Measurements from ENCODE around the gene RPS19. TPM values are rescaled to one million over a fixed set of nuclear protein-coding genes. Genes with fewer than 3 reads are reported as not detected.

The RPS19 gene
- total RNA-seq, 4 donors from 2014 or later = 653 to 927 (median 891) TPM

DNA sequence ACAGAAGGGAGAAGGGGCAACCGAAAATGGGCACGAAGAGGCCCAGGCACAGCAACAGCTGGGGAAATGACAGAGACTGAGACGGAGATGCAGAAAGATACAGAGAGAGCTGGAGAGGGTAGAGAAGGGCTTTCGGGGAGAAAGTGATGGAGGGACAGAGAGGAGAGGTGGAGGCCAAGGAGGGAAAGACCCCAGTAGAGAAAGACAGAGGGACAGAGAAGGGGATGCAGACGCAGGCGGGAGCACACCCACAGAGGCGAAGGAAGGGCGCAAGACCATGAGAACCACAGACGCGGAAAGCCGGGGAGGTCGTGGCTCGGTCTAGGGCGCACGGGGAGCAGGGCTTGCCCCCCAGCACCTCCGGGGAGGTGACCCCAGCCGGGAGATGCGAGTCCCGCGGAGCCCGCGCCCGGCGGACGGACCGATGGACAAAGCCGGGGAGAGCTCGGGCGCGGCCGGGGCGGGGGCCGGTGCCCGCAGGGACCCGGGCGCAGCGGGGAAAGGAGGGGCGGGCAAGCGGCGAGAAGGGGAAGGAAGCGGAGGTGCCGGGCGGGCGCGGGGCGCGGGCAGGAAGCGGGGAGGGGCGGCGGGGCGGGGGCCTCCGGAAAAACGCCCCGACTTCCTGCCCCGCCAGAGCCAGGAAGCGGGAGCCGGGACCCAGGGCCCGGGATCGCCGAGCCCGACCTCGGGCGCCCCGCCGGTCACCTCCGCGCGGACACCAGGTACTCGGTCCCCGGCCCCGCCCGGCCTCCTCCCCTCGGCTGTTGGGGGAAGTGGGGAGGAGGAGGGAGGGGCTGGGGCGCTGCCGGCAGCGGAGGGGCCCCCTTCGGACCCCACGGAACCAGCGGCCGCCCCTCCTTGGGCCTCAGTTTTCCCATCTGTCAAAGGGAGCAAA is 22.8 kb downstream of the RPS19 start, which contains the start of gene ARHGEF1:
ARHGEF1 (plus strand) TSS at position 617 of the 895 bp plus-strand sequence. CDS start 4,899 bp downstream, outside the sequence.
- no peak for TF ChIP-seq CTCF (IDR thresholded peaks at IDR 0.05; ENCODE audit: low read depth)

- no peak for TF ChIP-seq CTCF (IDR thresholded peaks at IDR 0.05; ENCODE audit: low read depth)
Measured at GRCh38 chr19:41883463-41883820, 23.4 kb downstream of the RPS19 start.

GRCh38 chr19:41883821-41884733 is 24.0 kb downstream of the RPS19 start:
- TF ChIP-seq CTCF (IDR thresholded peaks at IDR 0.05; ENCODE audit: low read depth) = no peak

DNA sequence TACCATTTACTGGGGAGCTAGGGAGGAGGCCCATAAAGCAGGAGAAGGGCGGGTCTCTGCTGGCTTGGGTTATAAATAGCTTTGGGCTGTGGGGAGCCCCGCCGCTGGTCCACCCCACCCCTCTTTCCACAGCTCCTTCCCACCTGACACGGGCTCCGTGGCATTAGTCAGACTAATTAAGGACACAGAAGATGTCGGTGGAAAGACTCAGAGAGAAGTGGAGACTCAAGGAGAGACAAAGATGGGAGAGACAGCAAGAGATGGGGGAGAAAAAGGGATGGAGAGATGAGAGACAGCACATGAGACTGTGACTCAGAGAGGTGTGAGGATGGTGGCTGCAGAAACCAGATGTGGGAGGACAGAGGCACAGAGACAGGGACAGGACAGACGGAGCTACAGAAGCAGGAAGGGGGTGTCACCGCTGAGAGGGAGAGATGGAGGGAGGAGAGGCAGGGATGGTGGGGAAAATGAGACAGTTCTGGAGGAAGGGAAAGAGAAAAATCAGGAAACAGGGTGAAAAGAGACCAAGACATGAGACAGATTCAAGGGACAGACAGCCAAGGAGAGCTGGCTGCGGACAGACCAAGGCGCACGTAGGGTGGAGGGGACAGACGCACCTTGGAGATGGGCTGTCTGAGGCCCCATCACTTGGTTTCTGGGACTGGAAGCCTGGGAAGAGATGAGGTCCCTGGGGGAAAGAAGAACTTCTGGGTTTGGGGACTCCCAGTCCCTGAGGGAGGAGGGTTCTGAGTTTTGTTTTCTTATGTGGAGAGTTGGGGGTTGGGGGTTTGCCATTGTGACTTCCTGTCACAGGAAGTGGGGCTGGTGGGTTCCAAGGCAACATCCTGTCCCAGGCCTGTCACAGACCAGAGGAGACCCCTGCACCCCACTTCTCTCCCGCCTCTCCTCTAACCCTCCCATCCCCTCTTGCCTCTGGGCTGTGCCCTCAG is 27.0 kb downstream of the RPS19 start:
- TF ChIP-seq CTCF (IDR thresholded peaks at IDR 0.05; ENCODE audit: low read depth) = no peak

- TF ChIP-seq CTCF (IDR thresholded peaks at IDR 0.05; ENCODE audit: low read depth) = no peak
Measured at GRCh38 chr19:41887711-41888382, 27.8 kb downstream of the RPS19 start.

GRCh38 chr19:41888926-41889325 is 28.9 kb downstream of the RPS19 start:
- no peak for TF ChIP-seq CTCF (IDR thresholded peaks at IDR 0.05; ENCODE audit: low read depth)

Measured in subcutaneous adipose tissue (tissue), 4 donors.